Activated CD4-positive, alpha-beta T cell treated with anti-CD3 and anti-CD28 coated beads, Interleukin-2, amount 10 ng/mL, durations not matched to agents 24 days and 14 days (primary cell): ENCODE results near the gene ENAH. TPM values are rescaled to one million over a fixed set of nuclear protein-coding genes. Genes with fewer than 3 reads are reported as not detected.
A peak's percentile ranks its signal among the peaks of the same experiment; 100 is the strongest.

Experiments used
- DNase-seq: peaks from one replicate; pipeline ENCODE4 v3.0.0; 2022
- H3K27ac Mint-ChIP-seq: one replicate; pipeline ENCODE4 v1.8.0; 2022; ENCODE audit warnings: mild to moderate bottlenecking, mixed read lengths
- H3K27me3 Mint-ChIP-seq: one replicate; pipeline ENCODE4 v1.8.0; 2022; ENCODE audit warnings: mixed read lengths
- H3K36me3 Mint-ChIP-seq: one replicate; pipeline ENCODE4 v1.8.0; 2022; ENCODE audit warnings: low read depth, mild to moderate bottlenecking, mixed read lengths
- H3K4me1 Mint-ChIP-seq: one replicate; pipeline ENCODE4 v1.8.0; 2021; ENCODE audit warnings: mixed read lengths
- H3K4me3 Mint-ChIP-seq: one replicate; pipeline ENCODE4 v1.8.0; 2022; ENCODE audit warnings: mild to moderate bottlenecking, moderate library complexity, mixed read lengths
- H3K9me3 Mint-ChIP-seq: one replicate; pipeline ENCODE4 v1.8.0; 2021; ENCODE audit warnings: mixed read lengths
- intact Hi-C: fragments of 100-400 bp; cut with micrococcal nuclease; formaldehyde crosslinking; loops from one replicate; pipeline ENCODE4 v1.15.1; 2023
- total RNA-seq: library from RNA; stranded (reverse); gene quantifications from 2 replicates; pipeline ENCODE4 v1.2.3, GENCODE V29; 2022

ENAH gene
- total RNA-seq, 1 donor from 2014 or later, result 0.33 TPM

DNA sequence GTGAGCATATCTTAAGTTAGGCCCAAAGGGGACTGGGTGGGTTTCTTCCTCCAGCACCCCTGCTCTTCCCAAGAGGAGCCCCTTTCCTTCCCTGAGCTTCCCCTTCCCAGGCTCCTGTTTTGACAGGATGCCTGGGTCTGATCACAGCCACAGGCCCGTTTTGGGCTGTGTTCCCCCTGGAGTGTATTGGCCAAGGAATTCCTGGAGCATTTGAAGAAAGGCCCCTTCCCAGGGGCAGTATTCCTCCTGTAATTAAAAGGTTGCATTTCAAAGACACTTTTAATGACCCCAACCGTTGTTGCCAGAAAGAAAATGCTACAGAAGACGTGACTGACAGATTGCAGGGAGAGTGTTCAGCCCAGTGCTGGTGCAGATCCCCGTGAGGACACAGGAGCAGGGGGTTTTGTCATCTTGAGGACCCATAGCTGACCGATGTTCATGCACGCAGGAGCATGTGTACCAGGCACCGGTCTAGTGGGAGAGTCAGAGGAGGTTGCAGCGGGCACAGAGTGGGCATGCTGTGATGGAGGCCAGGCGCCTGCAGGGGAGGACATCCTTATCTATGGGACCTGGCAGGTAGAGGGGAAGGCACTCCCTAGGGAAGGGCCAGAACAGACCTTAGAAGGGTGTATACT lies 205.8 kb downstream of the ENAH start:
- H3K4me1 Mint-ChIP-seq, result peaks cover 56% of the 10 kb centered on the region
- DNase-seq, result no peak
- H3K27ac Mint-ChIP-seq, result no peak overlapping the region
- intact Hi-C loops, result loop anchor here (10.0 kb wide), 2 partner anchors 952 to 1012 kb away; partner anchors contain the start of gene WDR26
- H3K36me3 Mint-ChIP-seq, result peaks cover 2% of the 10 kb centered on the region
- H3K27me3 Mint-ChIP-seq, result peaks cover 2% of the 10 kb centered on the region
- no peaks in the 10 kb centered on the region for H3K9me3 Mint-ChIP-seq
- no peak overlapping the region for H3K4me3 Mint-ChIP-seq

DNA sequence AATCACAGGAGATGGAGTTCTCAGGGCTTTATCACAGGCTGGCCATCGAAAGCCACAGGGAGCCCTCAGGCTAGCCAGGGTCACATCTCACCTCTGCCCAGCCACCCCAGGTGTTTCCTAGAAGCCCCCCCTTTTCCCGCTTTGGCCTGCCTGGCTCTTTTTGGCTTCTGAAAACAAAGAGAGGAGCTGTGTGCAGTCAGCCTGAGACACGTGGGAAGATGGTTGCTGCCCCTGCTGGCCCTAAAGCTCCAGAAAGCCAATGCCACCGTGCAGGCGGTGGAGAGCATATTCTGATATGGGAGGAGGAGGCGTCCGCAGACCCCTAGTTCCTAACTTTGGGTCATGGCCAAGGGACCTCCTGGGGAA lies 206.3 kb downstream of the ENAH start:
- Mint-ChIP-seq H3K9me3 (no peaks in the 10 kb centered on the region), H3K27ac (peak overlapping the region; percentile 93), H3K4me1 (peaks cover 61% of the 10 kb centered on the region), H3K27me3 (peaks cover 2% of the 10 kb centered on the region), H3K4me3 (no peak overlapping the region), H3K36me3 (peaks cover 2% of the 10 kb centered on the region)
- no peak for DNase-seq
- intact Hi-C loops, result loop anchor here (10.0 kb wide), 2 partner anchors 952 to 1012 kb away; partner anchors contain the start of gene WDR26

DNA sequence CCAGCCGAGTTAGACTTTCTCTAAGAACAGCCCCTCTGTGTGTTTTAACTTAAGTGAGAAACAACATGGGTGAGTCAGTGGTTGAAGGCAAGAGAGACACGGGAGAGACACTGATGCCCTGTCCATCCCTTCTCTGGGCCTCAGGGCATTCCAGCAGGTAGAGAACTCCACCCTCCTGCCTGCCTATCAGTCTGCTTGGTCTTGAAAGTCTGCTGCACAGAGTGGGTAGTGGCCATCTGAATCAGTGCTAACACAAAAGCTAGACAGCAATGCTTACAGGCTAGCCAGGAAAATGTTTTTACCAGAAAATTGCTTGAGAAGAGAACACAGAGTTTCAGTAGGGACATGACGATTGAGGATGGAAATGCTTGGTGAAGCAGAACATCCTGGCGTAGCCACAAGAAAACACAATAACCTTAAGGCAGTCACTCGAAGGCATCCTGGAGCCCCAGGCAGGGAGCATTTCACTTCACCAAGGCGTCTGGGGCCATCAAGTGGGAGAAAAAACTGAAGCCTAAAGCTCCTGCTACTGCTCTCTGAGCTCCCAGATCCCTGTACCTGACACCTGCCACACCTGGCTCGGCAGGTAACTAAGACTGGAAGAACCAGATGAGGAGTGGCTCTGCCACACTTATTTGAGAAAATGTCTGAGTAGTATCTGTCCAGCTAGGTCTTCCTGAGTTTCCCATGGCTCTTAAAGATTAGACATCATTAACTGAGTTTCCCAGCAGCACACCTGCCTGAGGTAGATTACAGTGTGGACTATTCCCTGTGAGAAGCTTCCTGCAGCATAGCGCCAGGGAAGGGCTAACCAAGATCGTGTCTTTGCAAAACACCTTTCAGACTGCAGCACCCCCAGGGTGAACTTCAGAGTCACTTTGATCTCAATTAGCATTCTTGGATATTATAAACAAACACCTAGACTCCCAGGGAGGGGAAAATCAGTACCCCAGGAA lies 207.0 kb downstream of the ENAH start:
- Mint-ChIP-seq H3K27ac (peak overlapping the region; percentile 93), H3K27me3 (peaks cover 2% of the 10 kb centered on the region), H3K36me3 (peaks cover 2% of the 10 kb centered on the region), H3K4me1 (peaks cover 63% of the 10 kb centered on the region), H3K9me3 (no peaks in the 10 kb centered on the region), H3K4me3 (peak overlapping the region; percentile 73)
- DNase-seq, result peak; percentile 76
- intact Hi-C loops, result loop anchor here (1.0 to 10.0 kb wide), 5 partner anchors 8 to 1011 kb away; partner anchors contain the start of genes LBR and WDR26

DNA sequence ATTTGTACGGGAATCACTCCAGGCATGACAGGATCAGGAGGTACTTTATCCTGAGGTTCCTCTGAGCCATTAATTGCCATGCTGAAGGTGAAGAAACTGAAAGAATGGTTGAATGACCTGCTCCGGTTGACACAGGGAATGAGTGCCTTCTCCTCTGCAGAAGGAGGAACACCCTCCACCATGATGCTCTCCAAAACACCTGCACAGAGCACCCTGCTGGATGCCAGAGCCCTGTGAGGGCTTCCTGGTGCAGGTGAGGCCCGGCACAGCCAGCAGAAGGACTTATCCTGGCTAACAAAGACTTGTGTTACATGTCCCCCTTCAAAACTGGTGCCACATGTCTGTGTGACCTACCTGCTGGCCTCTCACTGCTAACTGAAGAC lies 210.8 kb downstream of the ENAH start:
- H3K9me3 Mint-ChIP-seq, result no peaks in the 10 kb centered on the region
- peaks cover 2% of the 10 kb centered on the region for H3K36me3 Mint-ChIP-seq
- peak overlapping the region; percentile 61 for H3K4me3 Mint-ChIP-seq
- H3K27me3 Mint-ChIP-seq, result peaks cover 2% of the 10 kb centered on the region
- H3K4me1 Mint-ChIP-seq, result peaks cover 61% of the 10 kb centered on the region
- intact Hi-C loops, result loop anchor here (10.0 kb wide), 2 partner anchors 947 to 1007 kb away; partner anchors contain the start of gene WDR26
- H3K27ac Mint-ChIP-seq, result peak overlapping the region; percentile 76
- DNase-seq, result no peak

DNA sequence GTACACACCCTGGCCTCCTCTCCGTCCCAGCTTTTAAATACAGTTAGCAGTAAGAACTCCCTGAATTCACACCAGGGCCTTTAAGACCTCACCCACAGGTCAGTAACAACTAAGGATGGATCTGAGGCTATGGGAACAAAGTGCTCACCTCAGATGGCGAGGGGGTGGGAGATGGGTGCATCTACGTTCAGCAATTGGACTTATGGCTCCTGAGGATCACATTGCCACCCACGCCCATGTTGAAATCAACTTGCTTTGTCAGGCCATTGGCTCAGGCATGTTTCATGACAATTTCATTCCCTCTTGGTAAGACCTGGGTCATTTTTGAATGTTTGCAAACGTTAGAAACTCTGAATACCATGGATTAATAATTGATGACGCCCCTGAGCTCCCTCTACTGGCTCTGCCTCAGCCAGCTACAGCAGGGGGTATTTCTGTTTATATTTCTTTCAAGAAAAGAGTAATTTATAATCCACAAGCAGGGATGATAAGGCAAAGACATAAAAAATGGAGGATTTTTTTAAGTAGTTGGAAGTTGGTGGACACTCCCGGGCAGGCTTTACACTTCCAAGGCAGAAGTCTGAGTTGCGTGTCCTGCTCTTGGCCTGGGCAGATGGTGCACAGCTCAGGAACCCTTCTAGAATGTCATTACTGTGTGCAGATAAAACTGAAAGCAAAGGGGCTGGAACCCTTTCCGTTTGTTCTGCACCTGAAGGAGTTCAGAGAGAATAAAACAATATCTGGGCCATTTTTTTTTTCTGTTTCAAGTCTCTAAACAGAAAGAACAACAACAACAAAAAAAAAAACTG lies 211.4 kb downstream of the ENAH start:
- intact Hi-C loops, result loop anchor here (10.0 kb wide), 2 partner anchors 947 to 1007 kb away; partner anchors contain the start of gene WDR26
- no peaks in the 10 kb centered on the region for H3K9me3 Mint-ChIP-seq
- H3K27me3 Mint-ChIP-seq, result peaks cover 2% of the 10 kb centered on the region
- no peak for DNase-seq
- peaks cover 2% of the 10 kb centered on the region for H3K36me3 Mint-ChIP-seq
- peak overlapping the region; percentile 61 for H3K4me3 Mint-ChIP-seq
- peak overlapping the region; percentile 76 for H3K27ac Mint-ChIP-seq
- H3K4me1 Mint-ChIP-seq, result peaks cover 60% of the 10 kb centered on the region

DNA sequence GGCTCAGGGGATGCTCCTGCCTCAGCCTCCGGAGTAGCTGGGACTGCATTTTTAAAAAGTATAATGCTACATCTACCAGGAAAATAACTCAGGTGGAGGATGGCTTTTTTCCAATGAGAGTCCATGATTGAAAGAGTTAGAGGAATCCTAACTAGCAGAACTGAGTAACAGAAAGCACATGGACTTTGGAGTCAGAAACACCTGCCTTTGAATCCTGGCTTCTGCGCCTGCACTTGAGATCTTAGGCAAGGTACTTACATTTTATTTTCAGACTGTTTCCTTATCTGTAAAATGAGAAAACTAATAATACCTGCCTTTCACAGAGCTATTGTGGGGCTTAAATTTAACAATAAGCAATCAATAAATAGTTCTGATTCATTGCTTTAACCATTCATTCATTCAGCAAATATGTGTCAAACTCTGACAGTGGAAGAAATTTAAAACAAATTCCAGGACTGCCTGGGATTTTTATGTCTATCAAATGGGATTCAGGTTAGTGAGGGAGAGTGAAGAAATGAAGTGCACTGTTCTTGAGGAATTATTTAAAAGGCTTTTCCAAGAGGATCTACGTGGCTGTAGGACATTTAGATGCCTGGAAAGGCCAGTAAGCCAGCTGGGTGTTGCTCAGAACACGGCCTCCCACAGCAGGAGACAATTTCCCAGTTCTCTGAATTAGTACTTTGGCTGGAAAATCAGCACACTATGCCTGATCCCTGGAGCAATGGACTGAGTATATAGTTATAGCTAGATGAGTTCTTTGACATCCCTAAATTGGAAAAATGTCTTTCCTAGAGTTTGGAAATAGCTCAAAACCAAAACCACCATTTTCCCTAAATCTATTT lies 212.3 kb downstream of the ENAH start:
- H3K4me1 Mint-ChIP-seq, result peaks cover 53% of the 10 kb centered on the region
- no peak overlapping the region for H3K4me3 Mint-ChIP-seq
- H3K36me3 Mint-ChIP-seq, result peaks cover 2% of the 10 kb centered on the region
- intact Hi-C loops, result loop anchor here (10.0 kb wide), 2 partner anchors 946 to 1006 kb away; partner anchors contain the start of gene WDR26
- H3K9me3 Mint-ChIP-seq, result no peaks in the 10 kb centered on the region
- H3K27ac Mint-ChIP-seq, result no peak overlapping the region
- DNase-seq, result no peak
- H3K27me3 Mint-ChIP-seq, result peaks cover 2% of the 10 kb centered on the region

DNA sequence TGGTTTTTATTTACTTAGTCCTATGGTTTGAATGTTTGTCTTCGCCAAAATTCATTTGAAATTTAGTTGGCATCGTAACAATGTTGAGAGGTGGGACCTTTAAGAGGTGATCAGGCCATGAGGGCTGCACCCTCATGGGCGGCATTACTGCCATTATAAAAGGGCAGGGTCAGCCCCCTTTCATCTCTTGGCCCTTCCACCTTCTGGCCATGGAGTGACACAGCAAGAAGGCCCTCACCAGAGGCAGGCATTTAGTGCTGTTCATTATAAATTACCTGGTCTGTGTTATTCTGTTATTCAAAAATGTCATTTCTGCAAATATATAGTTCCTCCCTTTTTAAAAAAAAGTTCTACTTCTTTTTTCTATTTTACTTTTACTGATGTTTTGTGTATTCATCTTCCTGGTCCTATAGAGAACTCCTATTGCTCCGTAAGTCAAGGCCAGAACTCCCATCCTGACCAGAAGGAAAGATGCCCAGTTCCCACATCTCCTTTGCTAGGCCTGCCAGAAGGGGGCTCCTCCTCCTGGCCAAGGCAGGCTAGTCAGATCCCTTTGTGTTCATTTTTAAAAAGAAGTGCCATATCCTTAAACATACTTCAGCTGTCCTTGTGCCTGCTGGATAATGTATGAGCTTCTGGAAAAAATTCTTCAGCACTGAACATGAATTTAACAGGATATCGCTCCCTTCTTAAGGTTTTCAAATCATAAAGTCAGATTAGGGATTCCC lies 215.0 kb downstream of the ENAH start:
- no peaks in the 10 kb centered on the region for H3K36me3 Mint-ChIP-seq
- H3K4me3 Mint-ChIP-seq, result no peak overlapping the region
- no peak overlapping the region for H3K27ac Mint-ChIP-seq
- H3K9me3 Mint-ChIP-seq, result no peaks in the 10 kb centered on the region
- no peak for DNase-seq
- intact Hi-C loops, result no loop called here
- peaks cover 4% of the 10 kb centered on the region for H3K27me3 Mint-ChIP-seq
- H3K4me1 Mint-ChIP-seq, result peaks cover 30% of the 10 kb centered on the region

Other genes with a start within 250 kb of the ENAH start
- 189 and 195 TPM in 2 replicates for gene LBR, start 225.1 kb downstream of the ENAH start, total RNA-seq
- 232 and 244 TPM in 2 replicates for gene SRP9, start 124.7 kb upstream of the ENAH start, total RNA-seq
- 1.6 and 1.8 TPM in 2 replicates for gene EPHX1, start 157.0 kb upstream of the ENAH start, total RNA-seq
- 23.0 and 28.5 TPM in 2 replicates for gene TMEM63A, start 229.3 kb upstream of the ENAH start, total RNA-seq
- gene LEFTY1, start 236.0 kb upstream of the ENAH start, total RNA-seq, result not detected in 2 replicates